ENCODE measurements around the gene SLITRK5. TPM values are rescaled to one million over a fixed set of nuclear protein-coding genes. Genes with fewer than 3 reads are reported as not detected.

Gene SLITRK5
- total and polyA plus RNA-seq, 4 donors = 0.02 to 4.5 (median 0.04) TPM

GRCh38 chr13:87696458-87696857 lies 25.3 kb downstream of the SLITRK5 start:
- no peaks in the 10 kb centered on the region for H3K9me3 ChIP-seq (ENCODE audit: control insufficient read depth in 4 of 4, insufficient read depth in 3 of 4, low read length in 3 of 4)
- 89 to 94% methylated on average over 1 of the region's 1 CpG for WGBS, 2 donors
- no peak overlapping the region for H3K9ac ChIP-seq (ENCODE audit: insufficient read depth in 1 of 2, low read length in 2 of 2)
- H3K4me1 ChIP-seq (ENCODE audit: control insufficient read depth in 5 of 5, insufficient read depth in 5 of 5, low read length in 5 of 5) = no peaks in the 10 kb centered on the region
- peaks cover 0 to 2% (median 0%) of the 10 kb centered on the region in 4 donors for H3K36me3 ChIP-seq (ENCODE audit: control insufficient read depth in 4 of 4, insufficient read depth in 4 of 4, low read length in 4 of 4)
- H3K27ac ChIP-seq (ENCODE audit: low read depth in 1 of 2, low read length in 1 of 2) = no peak overlapping the region
- no peaks in the 10 kb centered on the region for H3K27me3 ChIP-seq (ENCODE audit: control insufficient read depth in 3 of 3, insufficient read depth in 3 of 3, low read length in 2 of 3)
- TF ChIP-seq CTCF (IDR thresholded peaks at IDR 0.05; ENCODE audit: control extremely low read depth, extremely low read depth) = no peak
- DNase-seq = no peak
- H3K4me3 ChIP-seq = no peak overlapping the region
- no peak for ATAC-seq (ENCODE audit: insufficient read depth, low FRiP score)

GRCh38 chr13:87698268-87698667 lies 27.1 kb downstream of the SLITRK5 start:
- ATAC-seq (ENCODE audit: insufficient read depth, low FRiP score) (no peak), DNase-seq (no peak)
- Histone ChIP-seq H3K9me3 (ENCODE audit: control insufficient read depth in 4 of 4, insufficient read depth in 3 of 4, low read length in 3 of 4) (no peaks in the 10 kb centered on the region), H3K27me3 (ENCODE audit: control insufficient read depth in 3 of 3, insufficient read depth in 3 of 3, low read length in 2 of 3) (no peaks in the 10 kb centered on the region), H3K4me3 (no peak overlapping the region), H3K36me3 (ENCODE audit: control insufficient read depth in 4 of 4, insufficient read depth in 4 of 4, low read length in 4 of 4) (no peaks in the 10 kb centered on the region), H3K9ac (ENCODE audit: insufficient read depth in 1 of 2, low read length in 2 of 2) (no peak overlapping the region), H3K27ac (ENCODE audit: low read depth in 1 of 2, low read length in 1 of 2) (no peak overlapping the region), H3K4me1 (ENCODE audit: control insufficient read depth in 5 of 5, insufficient read depth in 5 of 5, low read length in 5 of 5) (no peaks in the 10 kb centered on the region)
- WGBS, 2 donors = 90 to 91% methylated on average over 2 of the region's 2 CpGs
- TF ChIP-seq CTCF (IDR thresholded peaks at IDR 0.05; ENCODE audit: control extremely low read depth, extremely low read depth) = no peak

GRCh38 chr13:87709947-87710346 lies 38.8 kb downstream of the SLITRK5 start:
- WGBS, 2 donors = 61 to 66% methylated on average over 1 of the region's 1 CpG

More at GRCh38 chr13:87709947-87710346, 38.8 kb downstream of the SLITRK5 start:
- DNase-seq (no peak), ATAC-seq (ENCODE audit: insufficient read depth, low FRiP score) (no peak)
- no peaks in the 10 kb centered on the region for H3K4me1 ChIP-seq (ENCODE audit: control insufficient read depth in 5 of 5, insufficient read depth in 5 of 5, low read length in 5 of 5)
- H3K27ac ChIP-seq (ENCODE audit: low read depth in 1 of 2, low read length in 1 of 2) = no peak overlapping the region
- H3K4me3 ChIP-seq = no peak overlapping the region
- TF ChIP-seq CTCF (IDR thresholded peaks at IDR 0.05; ENCODE audit: control extremely low read depth, extremely low read depth) = no peak
- H3K9me3 ChIP-seq (ENCODE audit: control insufficient read depth in 4 of 4, insufficient read depth in 3 of 4, low read length in 3 of 4) = no peaks in the 10 kb centered on the region
- H3K9ac ChIP-seq (ENCODE audit: insufficient read depth in 1 of 2, low read length in 2 of 2) = no peak overlapping the region
- H3K27me3 ChIP-seq (ENCODE audit: control insufficient read depth in 3 of 3, insufficient read depth in 3 of 3, low read length in 2 of 3) = no peaks in the 10 kb centered on the region
- H3K36me3 ChIP-seq (ENCODE audit: control insufficient read depth in 4 of 4, insufficient read depth in 4 of 4, low read length in 4 of 4) = no peaks in the 10 kb centered on the region
